Mesendoderm (in vitro differentiated cells): ENCODE results near the gene CLDN15.

Source experiments
- DNase-seq: peaks from one replicate; pipeline ENCODE4 v3.0.0; 2013
- H2AK5ac ChIP-seq: 2 replicates; pipeline ENCODE4 v1.6.1; 2013; ENCODE audit warnings: low read length, inconsistent platforms
- H2BK120ac ChIP-seq: 2 replicates; pipeline ENCODE4 v1.6.1; 2013; ENCODE audit warnings: low read depth, mild to moderate bottlenecking, low read length, moderate library complexity, mixed read lengths
- H2BK15ac ChIP-seq: replicated peaks from 2 replicates; pipeline ENCODE4 v1.6.1; 2013; ENCODE audit warnings: low read depth, mild to moderate bottlenecking, moderate library complexity
- H2BK5ac ChIP-seq: 2 replicates; pipeline ENCODE4 v1.6.1; 2013; ENCODE audit warnings: low read length, inconsistent platforms
- H3K18ac ChIP-seq: 2 replicates; pipeline ENCODE4 v1.6.1; 2013; ENCODE audit warnings: mild to moderate bottlenecking, low read length, mixed read lengths
- H3K23ac ChIP-seq: one replicate; pipeline ENCODE4 v1.6.1; 2013; ENCODE audit warnings: low read length
- H3K27ac ChIP-seq: 2 replicates; pipeline ENCODE4 v1.5.1; 2013; ENCODE audit warnings: low read depth, mild to moderate bottlenecking, inconsistent platforms, low read length, moderate library complexity
- H3K27me3 ChIP-seq: 2 replicates; pipeline ENCODE4 v1.6.1; 2013; ENCODE audit warnings: low read length, control low read depth, mild to moderate bottlenecking, inconsistent platforms; ENCODE audit not compliant: insufficient read depth, poor library complexity
- H3K36me3 ChIP-seq: 2 replicates; pipeline ENCODE4 v1.6.1; 2013; ENCODE audit warnings: low read length, inconsistent platforms; ENCODE audit not compliant: control insufficient read depth, insufficient read depth
- H3K4ac ChIP-seq: one replicate; pipeline ENCODE4 v1.6.1; 2013; ENCODE audit warnings: low read depth, mild to moderate bottlenecking, low read length, moderate library complexity
- H3K4me1 ChIP-seq: 2 replicates; pipeline ENCODE4 v1.6.1; 2013; ENCODE audit warnings: low read depth, low read length, inconsistent platforms; ENCODE audit not compliant: control insufficient read depth
- H3K4me2 ChIP-seq: 2 replicates; pipeline ENCODE4 v1.6.1; 2013; ENCODE audit warnings: low read length
- H3K4me3 ChIP-seq: 2 replicates; pipeline ENCODE4 v1.5.1; 2013; ENCODE audit warnings: mild to moderate bottlenecking, low read length
- H3K56ac ChIP-seq: one replicate; pipeline ENCODE4 v1.6.1; 2013; ENCODE audit warnings: low read length
- H3K79me1 ChIP-seq: 2 replicates; pipeline ENCODE4 v1.6.1; 2013; ENCODE audit warnings: low read length, inconsistent platforms
- H3K79me2 ChIP-seq: 2 replicates; pipeline ENCODE4 v1.6.1; 2013; ENCODE audit warnings: mild to moderate bottlenecking, low read length; ENCODE audit not compliant: control insufficient read depth, insufficient read depth
- H3K9ac ChIP-seq: 2 replicates; pipeline ENCODE4 v1.6.1; 2013; ENCODE audit warnings: low read length, inconsistent platforms
- H4K5ac ChIP-seq: one replicate; pipeline ENCODE4 v1.6.1; 2013; ENCODE audit warnings: low read length
- H4K8ac ChIP-seq: one replicate; pipeline ENCODE4 v1.6.1; 2013; ENCODE audit warnings: low read depth, mild to moderate bottlenecking, control low read depth, low read length, moderate library complexity
- WGBS: extraction: QIAGEN DNeasy Blood & Tissue Kit; methylation state at CpG from one replicate; pipeline ENCODE4 v1.1.7; 2013; ENCODE audit warnings: low lambda C conversion rate, missing lambda C conversion rate; ENCODE audit not compliant: insufficient coverage; ENCODE audit errors: extremely low coverage; 5-methylcytosine and 5-hydroxymethylcytosine counted together

The CLDN15 gene

GRCh38 chr7:101251871-101252659 lies 14.5 kb upstream of the CLDN15 start:
- Histone ChIP-seq H3K79me2 (peaks cover 14% of the 10 kb centered on the region), H2BK120ac (no peak overlapping the region), H3K9ac (peak overlapping the region; percentile 75), H4K5ac (no peak overlapping the region), H3K27ac (no peak overlapping the region), H3K4ac (no peak overlapping the region), H3K56ac (peak overlapping the region; percentile 92), H3K79me1 (peaks cover 9% of the 10 kb centered on the region), H4K8ac (no peak overlapping the region), H2BK15ac (no peak overlapping the region), H3K23ac (no peak overlapping the region), H3K36me3 (peaks cover 2% of the 10 kb centered on the region), H2AK5ac (no peak overlapping the region), H3K4me2 (peak overlapping the region; percentile 74), H3K4me3 (peak overlapping the region; percentile 67), H3K4me1 (no peaks in the 10 kb centered on the region), H3K18ac (no peak overlapping the region), H3K27me3 (no peaks in the 10 kb centered on the region), H2BK5ac (no peak overlapping the region)
- no CpG with 5 or more reads among the region's 55 CpGs for WGBS
- DNase-seq = peak; percentile 99

- Histone ChIP-seq H3K56ac (no peak overlapping the region), H4K5ac (no peak overlapping the region), H3K9ac (no peak overlapping the region), H2BK5ac (no peak overlapping the region), H3K4me2 (no peak overlapping the region), H4K8ac (no peak overlapping the region), H3K4ac (no peak overlapping the region), H3K36me3 (peaks cover 2% of the 10 kb centered on the region), H3K27me3 (no peaks in the 10 kb centered on the region), H3K79me2 (peaks cover 14% of the 10 kb centered on the region), H3K27ac (no peak overlapping the region), H3K4me1 (no peaks in the 10 kb centered on the region), H3K18ac (no peak overlapping the region), H3K23ac (no peak overlapping the region), H3K79me1 (peaks cover 9% of the 10 kb centered on the region), H2BK120ac (no peak overlapping the region), H2AK5ac (no peak overlapping the region), H2BK15ac (no peak overlapping the region), H3K4me3 (no peak overlapping the region)
- no peak for DNase-seq
- WGBS = no CpG with 5 or more reads among the region's 3 CpGs
These were observed 12.7 kb upstream of the CLDN15 start for GRCh38 chr7:101250324-101250723.

- H3K4ac ChIP-seq = no peak overlapping the region
- H3K56ac ChIP-seq = no peak overlapping the region
- H3K79me1 ChIP-seq = peaks cover 11% of the 10 kb centered on the region
- no peak overlapping the region for H2BK15ac ChIP-seq
- no peak overlapping the region for H3K4me2 ChIP-seq
- H3K27ac ChIP-seq = no peak overlapping the region
- H3K36me3 ChIP-seq = peaks cover 2% of the 10 kb centered on the region
- H3K18ac ChIP-seq = no peak overlapping the region
- no peak overlapping the region for H3K23ac ChIP-seq
- no peak overlapping the region for H2BK120ac ChIP-seq
- H2AK5ac ChIP-seq = no peak overlapping the region
- H3K9ac ChIP-seq = no peak overlapping the region
- H3K79me2 ChIP-seq = peaks cover 16% of the 10 kb centered on the region
- no peaks in the 10 kb centered on the region for H3K4me1 ChIP-seq
- no peaks in the 10 kb centered on the region for H3K27me3 ChIP-seq
- WGBS = no CpG with 5 or more reads among the region's 5 CpGs
- H2BK5ac ChIP-seq = no peak overlapping the region
- no peak for DNase-seq
- no peak overlapping the region for H4K5ac ChIP-seq
- no peak overlapping the region for H3K4me3 ChIP-seq
- no peak overlapping the region for H4K8ac ChIP-seq
These were observed 10.7 kb upstream of the CLDN15 start for GRCh38 chr7:101248276-101248675.

GRCh38 chr7:101245147-101245668 lies 7.6 kb upstream of the CLDN15 start:
- peak overlapping the region; percentile 29 for H3K4me3 ChIP-seq
- no peak overlapping the region for H2BK15ac ChIP-seq
- H4K8ac ChIP-seq = peak overlapping the region; percentile 67
- H2AK5ac ChIP-seq = no peak overlapping the region
- no peaks in the 10 kb centered on the region for H3K27me3 ChIP-seq
- H3K9ac ChIP-seq = peak overlapping the region; percentile 100
- peaks cover 10% of the 10 kb centered on the region for H3K79me1 ChIP-seq
- peaks cover 2% of the 10 kb centered on the region for H3K36me3 ChIP-seq
- no peak overlapping the region for H3K4ac ChIP-seq
- H3K27ac ChIP-seq = no peak overlapping the region
- no peak overlapping the region for H3K18ac ChIP-seq
- H2BK5ac ChIP-seq = no peak overlapping the region
- WGBS = no CpG with 5 or more reads among the region's 32 CpGs
- H2BK120ac ChIP-seq = no peak overlapping the region
- no peaks in the 10 kb centered on the region for H3K4me1 ChIP-seq
- no peak for DNase-seq
- peak overlapping the region; percentile 91 for H3K56ac ChIP-seq
- H3K23ac ChIP-seq = no peak overlapping the region
- H4K5ac ChIP-seq = peak overlapping the region; percentile 91
- H3K79me2 ChIP-seq = peaks cover 2% of the 10 kb centered on the region
- peak overlapping the region; percentile 86 for H3K4me2 ChIP-seq

GRCh38 chr7:101244375-101245146 lies 7.0 kb upstream of the CLDN15 start, which contains the start of gene FIS1:
FIS1 (minus strand) TSS chr7:101245081; CDS start chr7:101245004, 77 bp downstream.
- peak; percentile 96 for DNase-seq
- no peak within 1 kb of the TSS for H2BK15ac ChIP-seq
- H2BK5ac ChIP-seq = peak within 1 kb of the TSS; percentile 93
- H4K5ac ChIP-seq = peak within 1 kb of the TSS; percentile 91
- peak within 1 kb of the TSS; percentile 100 for H3K9ac ChIP-seq
- H3K27ac ChIP-seq = peak within 1 kb of the TSS; percentile 52
- peak within 1 kb of the TSS; percentile 87 for H3K23ac ChIP-seq
- peak within 1 kb of the TSS; percentile 99 for H3K56ac ChIP-seq
- no peak within 1 kb of the TSS for H2AK5ac ChIP-seq
- H3K4me2 ChIP-seq = peak within 1 kb of the TSS; percentile 99
- peaks cover 2% of the 10 kb centered on the region for H3K79me2 ChIP-seq
- no peak within 1 kb of the TSS for H2BK120ac ChIP-seq
- H3K79me1 ChIP-seq = peaks cover 10% of the 10 kb centered on the region
- H3K18ac ChIP-seq = peak within 1 kb of the TSS; percentile 22
- WGBS = no CpG with 5 or more reads among the region's 45 CpGs
- no peaks in the 10 kb centered on the region for H3K27me3 ChIP-seq
- H3K4me3 ChIP-seq = peak within 1 kb of the TSS; percentile 74
- H4K8ac ChIP-seq = peak within 1 kb of the TSS; percentile 67
- H3K4me1 ChIP-seq = no peaks in the 10 kb centered on the region
- H3K36me3 ChIP-seq = peaks cover 2% of the 10 kb centered on the region
- H3K4ac ChIP-seq = no peak within 1 kb of the TSS
